HL-60 (cell line): Measurements from ENCODE around the gene SGMS1.

Experiments used
- GABPA ChIP-seq: IDR thresholded peaks from 2 replicates; pipeline ENCODE4 v1.6.1; 2012; ENCODE audit warnings: low read depth
- POLR2AphosphoS5 ChIP-seq: IDR thresholded peaks from 2 replicates; pipeline ENCODE4 v1.6.1; 2012; ENCODE audit warnings: low read depth
- TF ChIP-seq, protein P1 (sequence below): IDR thresholded peaks from one replicate; pipeline ENCODE4 v1.5.1; 2011; ENCODE audit warnings: low read length, control low read depth, inconsistent platforms; ENCODE audit not compliant: insufficient read depth

- no peak for TF ChIP-seq POLR2AphosphoS5
- TF ChIP-seq, protein P1, sequence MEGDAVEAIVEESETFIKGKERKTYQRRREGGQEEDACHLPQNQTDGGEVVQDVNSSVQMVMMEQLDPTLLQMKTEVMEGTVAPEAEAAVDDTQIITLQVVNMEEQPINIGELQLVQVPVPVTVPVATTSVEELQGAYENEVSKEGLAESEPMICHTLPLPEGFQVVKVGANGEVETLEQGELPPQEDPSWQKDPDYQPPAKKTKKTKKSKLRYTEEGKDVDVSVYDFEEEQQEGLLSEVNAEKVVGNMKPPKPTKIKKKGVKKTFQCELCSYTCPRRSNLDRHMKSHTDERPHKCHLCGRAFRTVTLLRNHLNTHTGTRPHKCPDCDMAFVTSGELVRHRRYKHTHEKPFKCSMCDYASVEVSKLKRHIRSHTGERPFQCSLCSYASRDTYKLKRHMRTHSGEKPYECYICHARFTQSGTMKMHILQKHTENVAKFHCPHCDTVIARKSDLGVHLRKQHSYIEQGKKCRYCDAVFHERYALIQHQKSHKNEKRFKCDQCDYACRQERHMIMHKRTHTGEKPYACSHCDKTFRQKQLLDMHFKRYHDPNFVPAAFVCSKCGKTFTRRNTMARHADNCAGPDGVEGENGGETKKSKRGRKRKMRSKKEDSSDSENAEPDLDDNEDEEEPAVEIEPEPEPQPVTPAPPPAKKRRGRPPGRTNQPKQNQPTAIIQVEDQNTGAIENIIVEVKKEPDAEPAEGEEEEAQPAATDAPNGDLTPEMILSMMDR = no peak
- TF ChIP-seq GABPA = no peak
Measured at GRCh38 chr10:50590935-50591334, 32.8 kb downstream of the SGMS1 start.
